WTC11 (cell line): ENCODE data around the gene UBAP2L. TPM values are rescaled to one million over a fixed set of nuclear protein-coding genes. Genes with fewer than 3 reads are reported as not detected.

ENCODE experiments used
- ATAC-seq: fragments of 200-7000 bp; cut with Tn5 transposase; 2 replicates; pipeline ENCODE4 v1.10.0; 2021; ENCODE audit warnings: mild to moderate bottlenecking, moderate library complexity
- CTCF ChIA-PET: fragments of 300-600 bp; sonication (Branson Sonifier 250); formaldehyde crosslinking; loops from one replicate; lab custom pipeline; 2021; ENCODE audit warnings: antibody characterized with exemption; lab: Charles Lee
- POLR2A ChIA-PET: fragments of 350-600 bp; sonication (Branson Sonifier 250); formaldehyde crosslinking; loops from one replicate; lab custom pipeline; 2021; ENCODE audit warnings: antibody characterized with exemption; lab: Charles Lee
- DNase-seq: peaks from one replicate; pipeline ENCODE4 v3.0.0; 2021; ENCODE audit warnings: low spot score
- H3K27ac Mint-ChIP-seq: 2 replicates; pipeline ENCODE4 v1.8.0; 2021; ENCODE audit warnings: mixed read lengths
- H3K27me3 Mint-ChIP-seq: 2 replicates; pipeline ENCODE4 v1.8.0; 2021; ENCODE audit warnings: low read depth, mild to moderate bottlenecking, moderate library complexity, mixed read lengths
- H3K36me3 Mint-ChIP-seq: 2 replicates; pipeline ENCODE4 v1.8.0; 2021; ENCODE audit warnings: mixed read lengths
- H3K4me1 Mint-ChIP-seq: 2 replicates; pipeline ENCODE4 v1.8.0; 2022; ENCODE audit warnings: mixed read lengths
- H3K4me3 Mint-ChIP-seq: 2 replicates; pipeline ENCODE4 v1.8.0; 2021; ENCODE audit warnings: mild to moderate bottlenecking, moderate library complexity, mixed read lengths
- H3K9me3 Mint-ChIP-seq: 2 replicates; pipeline ENCODE4 v1.8.0; 2021; ENCODE audit warnings: mixed read lengths
- AFF4 ChIP-seq: sonication (generic); formaldehyde crosslinking; IDR thresholded peaks from 2 replicates; pipeline ENCODE4 v1.8.1; 2023; ENCODE audit warnings: mild to moderate bottlenecking, missing genetic modification reagents, borderline replicate concordance
- AR ChIP-seq: fragments of 250-450 bp; sonication (Bioruptor Pico); IDR thresholded peaks from 2 replicates; pipeline ENCODE4 v1.9.0; 2021; ENCODE audit warnings: mild to moderate bottlenecking
- ATF1 ChIP-seq: sonication (generic); formaldehyde crosslinking; IDR thresholded peaks from 2 replicates; pipeline ENCODE4 v1.8.1; 2023; ENCODE audit warnings: mild to moderate bottlenecking, moderate library complexity, missing genetic modification reagents
- ATF2 ChIP-seq: sonication (generic); formaldehyde crosslinking; IDR thresholded peaks from 2 replicates; pipeline ENCODE4 v1.8.1; 2022; ENCODE audit warnings: low read depth, missing genetic modification reagents, borderline replicate concordance
- CREM ChIP-seq: sonication (generic); formaldehyde crosslinking; IDR thresholded peaks from 2 replicates; pipeline ENCODE4 v1.8.1; 2022; ENCODE audit warnings: mild to moderate bottlenecking, missing genetic modification reagents, moderate library complexity
- E2F4 ChIP-seq: sonication (generic); formaldehyde crosslinking; IDR thresholded peaks from 2 replicates; pipeline ENCODE4 v1.8.1; 2022; ENCODE audit warnings: low read depth, mild to moderate bottlenecking, moderate library complexity, missing genetic modification reagents, borderline replicate concordance
- ELF4 ChIP-seq: sonication (generic); formaldehyde crosslinking; IDR thresholded peaks from 2 replicates; pipeline ENCODE4 v1.8.1; 2022; ENCODE audit warnings: low read depth, mild to moderate bottlenecking, moderate library complexity, missing genetic modification reagents
- FOXK1 ChIP-seq: sonication (generic); formaldehyde crosslinking; IDR thresholded peaks from 2 replicates; pipeline ENCODE4 v1.8.0; 2022; ENCODE audit warnings: mild to moderate bottlenecking, moderate library complexity, missing genetic modification reagents
- GABPB1 ChIP-seq: sonication (generic); formaldehyde crosslinking; IDR thresholded peaks from 2 replicates; pipeline ENCODE4 v1.8.1; 2023; ENCODE audit warnings: mild to moderate bottlenecking, missing genetic modification reagents
- KAT7 ChIP-seq: sonication (generic); formaldehyde crosslinking; IDR thresholded peaks from 2 replicates; pipeline ENCODE4 v1.8.1; 2023; ENCODE audit warnings: missing genetic modification reagents, mild to moderate bottlenecking, borderline replicate concordance
- MAX ChIP-seq: sonication (generic); formaldehyde crosslinking; IDR thresholded peaks from 2 replicates; pipeline ENCODE4 v1.8.0; 2022; ENCODE audit warnings: mild to moderate bottlenecking, missing genetic modification reagents
- MLX ChIP-seq: sonication (generic); formaldehyde crosslinking; IDR thresholded peaks from 2 replicates; pipeline ENCODE4 v1.8.1; 2023; ENCODE audit warnings: mild to moderate bottlenecking, missing genetic modification reagents, moderate library complexity
- NR2C2 ChIP-seq: sonication (generic); formaldehyde crosslinking; IDR thresholded peaks from 2 replicates; pipeline ENCODE4 v1.8.0; 2022; ENCODE audit warnings: mild to moderate bottlenecking, missing genetic modification reagents
- TEAD1 ChIP-seq: sonication (generic); formaldehyde crosslinking; IDR thresholded peaks from 2 replicates; pipeline ENCODE4 v1.8.0; 2022; ENCODE audit warnings: mild to moderate bottlenecking, missing genetic modification reagents
- TP53 ChIP-seq: sonication (generic); formaldehyde crosslinking; IDR thresholded peaks from 2 replicates; pipeline ENCODE4 v1.8.1; 2023; ENCODE audit warnings: mild to moderate bottlenecking, missing genetic modification reagents
- ZNF138 ChIP-seq: sonication (generic); formaldehyde crosslinking; conservative IDR thresholded peaks from 2 replicates; pipeline ENCODE4 v1.8.1; 2022; ENCODE audit warnings: mild to moderate bottlenecking, moderate library complexity, missing genetic modification reagents
- ZNF219 ChIP-seq: sonication (generic); formaldehyde crosslinking; IDR thresholded peaks from 2 replicates; pipeline ENCODE4 v1.8.0; 2023; ENCODE audit warnings: missing genetic modification reagents, mild to moderate bottlenecking, borderline replicate concordance
- ZNF232 ChIP-seq: sonication (generic); formaldehyde crosslinking; IDR thresholded peaks from 2 replicates; pipeline ENCODE4 v1.8.0; 2022; ENCODE audit warnings: mild to moderate bottlenecking, missing genetic modification reagents
- ZNF263 ChIP-seq: sonication (generic); formaldehyde crosslinking; IDR thresholded peaks from 2 replicates; pipeline ENCODE4 v1.8.1; 2022; ENCODE audit warnings: low read depth, mild to moderate bottlenecking, moderate library complexity, missing genetic modification reagents
- ZNF425 ChIP-seq: fragments of 250-450 bp; sonication (Bioruptor Pico); conservative IDR thresholded peaks from 2 replicates; pipeline ENCODE4 v1.9.0; 2021; ENCODE audit warnings: mild to moderate bottlenecking
- total RNA-seq: library from RNA; stranded (reverse); gene quantifications from 3 replicates; pipeline ENCODE4 v1.2.3, GENCODE V29; 2021

UBAP2L gene
- total RNA-seq, 1 experiment from 2014 or later: 205 TPM

GRCh38 chr1:154212083-154212482 is 8.7 kb upstream of the UBAP2L start (continued):
- TF ChIP-seq MAX (CRISPR knock-in tag) (no peak), MLX (no peak), ZNF219 (CRISPR knock-in tag) (no peak), ZNF138 (CRISPR knock-in tag) (no peak), KAT7 (CRISPR knock-in tag) (no peak)

GRCh38 chr1:154213274-154213673 is 7.5 kb upstream of the UBAP2L start:
- Mint-ChIP-seq H3K36me3 (peaks cover 67% of the 10 kb centered on the region), H3K4me3 (no peak overlapping the region), H3K4me1 (peaks cover 5% of the 10 kb centered on the region), H3K27me3 (no peaks in the 10 kb centered on the region), H3K9me3 (no peaks in the 10 kb centered on the region), H3K27ac (no peak overlapping the region)
- CTCF ChIA-PET: interaction anchor here (2.7 kb wide), 1 partner anchor 13 kb away, joined by 7 read pairs; no protein-coding TSS in a partner anchor
- ATAC-seq: no peak
- TF ChIP-seq ZNF263 (CRISPR knock-in tag) (no peak), AR (CRISPR knock-in tag) (no peak), KAT7 (CRISPR knock-in tag) (no peak)
- DNase-seq: no peak
- POLR2A ChIA-PET: interaction anchor here (1.6 kb wide), 1 partner anchor 14 kb away, joined by 4 read pairs; no protein-coding TSS in a partner anchor

GRCh38 chr1:154218545-154218944 is 2.2 kb upstream of the UBAP2L start:
- H3K36me3 Mint-ChIP-seq: peaks cover 50% of the 10 kb centered on the region
- no peak for DNase-seq
- no peak for ATAC-seq
- peak overlapping the region; percentile 98 for H3K4me3 Mint-ChIP-seq
- POLR2A ChIA-PET: interaction anchor here (0.6 kb wide), 1 partner anchor 54 kb away, joined by 3 read pairs; no protein-coding TSS in a partner anchor
- H3K27me3 Mint-ChIP-seq: no peaks in the 10 kb centered on the region
- H3K27ac Mint-ChIP-seq: peak overlapping the region; percentile 76
- H3K4me1 Mint-ChIP-seq: peaks cover 37% of the 10 kb centered on the region
- CTCF ChIA-PET: interaction anchor here (0.6 to 3.6 kb wide), 2 partner anchors 19 to 272 kb away, joined by 3 to 20 read pairs; partner anchors contain the start of gene DENND4B
- no peaks in the 10 kb centered on the region for H3K9me3 Mint-ChIP-seq
- no peak for TF ChIP-seq AFF4 (CRISPR knock-in tag)
- TF ChIP-seq ATF1: no peak
- TF ChIP-seq E2F4 (CRISPR knock-in tag): no peak
- TF ChIP-seq ATF2 (CRISPR knock-in tag): no peak
- no peak for TF ChIP-seq ZNF425
- no peak for TF ChIP-seq ZNF232 (CRISPR knock-in tag)
- TF ChIP-seq KAT7 (CRISPR knock-in tag): no peak
- TF ChIP-seq CREM: no peak
- TF ChIP-seq ELF4 (CRISPR knock-in tag): no peak
- TF ChIP-seq FOXK1 (CRISPR knock-in tag): no peak
- no peak for TF ChIP-seq ZNF138 (CRISPR knock-in tag)
- no peak for TF ChIP-seq ZNF263 (CRISPR knock-in tag)
- no peak for TF ChIP-seq NR2C2 (CRISPR knock-in tag)
- no peak for TF ChIP-seq TP53 (CRISPR knock-in tag)
- TF ChIP-seq TEAD1 (CRISPR knock-in tag): no peak
- TF ChIP-seq GABPB1 (CRISPR knock-in tag): no peak
